Common myeloid progenitor, CD34-positive (primary cell): ENCODE results near the gene PTPDC1.

Experiments used
- CTCF ChIA-PET: fragments of 350-600 bp; sonication (Branson Sonifier 250); formaldehyde crosslinking; loops from one replicate; lab custom pipeline; 2021; ENCODE audit warnings: antibody characterized with exemption; lab: Charles Lee
- POLR2A ChIA-PET: fragments of 350-600 bp; sonication (Branson Sonifier 250); formaldehyde crosslinking; loops from one replicate; lab custom pipeline; 2021; ENCODE audit warnings: antibody characterized with exemption; lab: Charles Lee
- DNase-seq, 3 donors: peaks; one replicate each; pipeline versions ENCODE4 v3.0.0 to v3.0.0-alpha.2; 2013
- H3K27ac ChIP-seq, 2 experiments: 1 replicate in 1 of 2; 2 replicates in 1 of 2; pipeline ENCODE4 v1.7.0; 2013; ENCODE audit warnings: inconsistent platforms in 2 of 2, low read length in 2 of 2, mild to moderate bottlenecking in 2 of 2, low read depth in 1 of 2, moderate library complexity in 1 of 2; ENCODE audit not compliant: severe bottlenecking in 2 of 2, insufficient read depth in 1 of 2, poor library complexity in 1 of 2
- H3K27me3 ChIP-seq, 5 experiments: replicated peaks in 2 of 5; 1 replicate in 3 of 5; 2 replicates in 2 of 5; pipeline versions ENCODE4 v1.6.1 to v1.7.0; 2013; ENCODE audit warnings: low read length in 4 of 5, mild to moderate bottlenecking in 2 of 5, moderate library complexity in 2 of 5, inconsistent platforms in 1 of 5; ENCODE audit not compliant: insufficient read depth in 5 of 5, control insufficient read depth in 4 of 5
- H3K36me3 ChIP-seq, 4 experiments: 1 replicate in 2 of 4; 2 replicates in 2 of 4; pipeline versions ENCODE4 v1.6.1 to v1.7.0; 2013; ENCODE audit warnings: low read length in 3 of 4, control low read depth in 1 of 4, mild to moderate bottlenecking in 1 of 4; ENCODE audit not compliant: control insufficient read depth in 4 of 4, insufficient read depth in 4 of 4
- H3K4me1 ChIP-seq, 4 experiments: 1 replicate in 3 of 4; 2 replicates in 1 of 4; pipeline versions ENCODE4 v1.6.1 to v1.7.1; 2013; ENCODE audit warnings: low read length in 3 of 4, mild to moderate bottlenecking in 3 of 4, control low read depth in 1 of 4, inconsistent platforms in 1 of 4, moderate library complexity in 1 of 4; ENCODE audit not compliant: control insufficient read depth in 4 of 4, insufficient read depth in 4 of 4; ENCODE audit errors: control extremely low read depth in 1 of 4
- H3K4me3 ChIP-seq, 7 experiments: 1 replicate in 4 of 7; 2 replicates in 3 of 7; pipeline versions ENCODE4 v1.5.1 to v1.7.0; 2013; ENCODE audit warnings: mild to moderate bottlenecking in 7 of 7, low read length in 6 of 7, moderate library complexity in 6 of 7, inconsistent platforms in 2 of 7, low read depth in 2 of 7, control low read depth in 1 of 7; ENCODE audit not compliant: insufficient read depth in 4 of 7, control insufficient read depth in 1 of 7; ENCODE audit errors: extremely low read depth in 1 of 7
- H3K9me3 ChIP-seq, 5 experiments: 1 replicate in 4 of 5; 2 replicates in 1 of 5; pipeline versions ENCODE4 v1.6.1 to v1.7.1; 2013; ENCODE audit warnings: low read length in 4 of 5, mild to moderate bottlenecking in 2 of 5, inconsistent platforms in 1 of 5, low read depth in 1 of 5, moderate library complexity in 1 of 5; ENCODE audit not compliant: control insufficient read depth in 4 of 5, insufficient read depth in 2 of 5; ENCODE audit errors: control extremely low read depth in 1 of 5
- WGBS: methylation state at CpG from one replicate; pipeline ENCODE4 v1.1.5; 2013; ENCODE audit not compliant: insufficient coverage; 5-methylcytosine and 5-hydroxymethylcytosine counted together

The PTPDC1 gene

DNA sequence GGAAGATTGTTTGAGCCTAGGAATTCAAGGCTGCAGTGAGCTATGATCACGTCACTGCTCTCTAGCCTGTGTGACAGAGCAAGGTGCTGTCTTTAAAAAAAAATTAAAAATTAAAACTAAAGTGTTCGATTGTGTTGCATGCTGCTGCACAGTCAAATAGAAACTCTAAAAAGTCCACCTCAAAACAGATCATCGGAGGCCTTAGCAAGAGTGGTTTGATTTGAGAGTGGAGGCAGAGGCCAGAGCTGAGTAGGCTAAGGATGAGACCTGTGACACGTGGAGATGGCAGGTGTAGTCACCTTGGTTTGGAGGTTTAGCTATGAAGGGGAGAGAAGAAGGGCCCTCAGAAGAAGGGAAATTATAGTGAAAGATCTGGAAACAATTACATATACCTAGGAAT is 2.8 kb upstream of the PTPDC1 start:
- WGBS, result 100% methylated on average over 3 of the region's 4 CpGs
- DNase-seq, result no peak
- Histone ChIP-seq H3K4me1 (no peaks in the 10 kb centered on the region), H3K27me3 (no peaks in the 10 kb centered on the region), H3K4me3 (no peak overlapping the region), H3K36me3 (peaks cover 0 to 3% (median 0%) of the 10 kb centered on the region in 4 experiments), H3K9me3 (no peaks in the 10 kb centered on the region), H3K27ac (no peak overlapping the region)
- CTCF ChIA-PET, result interaction anchor here (1.6 kb wide), 1 partner anchor 132 kb away, joined by 6 read pairs; no protein-coding TSS in a partner anchor
- POLR2A ChIA-PET, result no interaction called here

- DNase-seq, result no peak
- H3K36me3 ChIP-seq, result peaks cover 0 to 3% (median 0%) of the 10 kb centered on the region in 4 experiments
- H3K4me1 ChIP-seq, result no peaks in the 10 kb centered on the region
- ChIA-PET CTCF (interaction anchor here (1.3 to 1.6 kb wide), 2 partner anchors 75 to 131 kb away, joined by 3 to 6 read pairs; no protein-coding TSS in a partner anchor), POLR2A (no interaction called here)
- no peaks in the 10 kb centered on the region for H3K9me3 ChIP-seq
- H3K27ac ChIP-seq, result no peak overlapping the region
- no peaks in the 10 kb centered on the region for H3K27me3 ChIP-seq
- WGBS, result 97% methylated on average over 5 of the region's 8 CpGs
- H3K4me3 ChIP-seq, result no peak overlapping the region
Measured at GRCh38 chr9:94081864-94082463, 2.3 kb upstream of the PTPDC1 start.

- ChIA-PET POLR2A (no interaction called here), CTCF (interaction anchor here (1.1 to 1.6 kb wide), 3 partner anchors 16 to 131 kb away, joined by 3 to 6 read pairs (median 4); no protein-coding TSS in a partner anchor)
- no peak for DNase-seq
- Histone ChIP-seq H3K9me3 (no peaks in the 10 kb centered on the region), H3K36me3 (peaks cover 0 to 3% (median 0%) of the 10 kb centered on the region in 4 experiments), H3K27me3 (no peaks in the 10 kb centered on the region), H3K4me3 (no peak overlapping the region), H3K4me1 (no peaks in the 10 kb centered on the region), H3K27ac (no peak overlapping the region)
- WGBS, result 91% methylated on average over 2 of the region's 3 CpGs
Measured at GRCh38 chr9:94082553-94082952, 1.7 kb upstream of the PTPDC1 start.

DNA sequence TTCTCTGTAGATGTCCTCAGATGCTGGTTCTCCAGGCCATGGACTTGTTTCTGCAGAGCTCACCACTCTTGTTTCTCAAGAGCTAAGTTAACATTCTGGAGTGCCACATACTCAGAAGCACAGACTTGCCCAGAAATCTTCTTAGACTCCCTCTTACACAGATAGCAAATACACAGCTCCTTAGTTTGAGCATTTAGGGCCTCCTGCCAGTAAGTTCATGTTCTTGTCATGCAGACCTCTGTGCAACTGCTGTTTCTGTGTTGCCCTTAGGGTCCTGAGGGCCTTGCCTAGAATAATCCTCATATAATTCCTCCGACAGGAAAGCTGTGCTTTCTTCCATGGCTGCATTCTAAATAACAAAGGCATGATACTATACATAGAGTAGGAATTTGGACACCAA is 1.3 kb upstream of the PTPDC1 start:
- DNase-seq, result no peak
- Histone ChIP-seq H3K9me3 (no peaks in the 10 kb centered on the region), H3K27ac (no peak overlapping the region), H3K4me1 (no peaks in the 10 kb centered on the region), H3K27me3 (no peaks in the 10 kb centered on the region), H3K4me3 (no peak overlapping the region), H3K36me3 (peaks cover 0 to 3% (median 0%) of the 10 kb centered on the region in 4 experiments)
- no CpG with 5 or more reads among the region's 1 CpG for WGBS
- ChIA-PET POLR2A (no interaction called here), CTCF (interaction anchor here (1.1 to 1.3 kb wide), 2 partner anchors 17 to 74 kb away, joined by 3 to 4 read pairs; no protein-coding TSS in a partner anchor)

- H3K4me3 ChIP-seq, result no peak overlapping the region
- H3K9me3 ChIP-seq, result no peaks in the 10 kb centered on the region
- H3K27ac ChIP-seq, result peak overlapping the region in 1 of 2 experiments; percentile 28
- no peaks in the 10 kb centered on the region for H3K27me3 ChIP-seq
- H3K4me1 ChIP-seq, result no peaks in the 10 kb centered on the region
- 100% methylated on average over 1 of the region's 6 CpGs for WGBS
- POLR2A ChIA-PET, result no interaction called here
- peak in 2 of 3 donors; percentile 17 to 57 for DNase-seq
- CTCF ChIA-PET, result interaction anchor here (1.1 kb wide), 1 partner anchor 17 kb away, joined by 4 read pairs; no protein-coding TSS in a partner anchor
- H3K36me3 ChIP-seq, result peaks cover 0 to 3% (median 0%) of the 10 kb centered on the region in 4 experiments
Measured at GRCh38 chr9:94083384-94083783, 880 bp upstream of the PTPDC1 start.

DNA sequence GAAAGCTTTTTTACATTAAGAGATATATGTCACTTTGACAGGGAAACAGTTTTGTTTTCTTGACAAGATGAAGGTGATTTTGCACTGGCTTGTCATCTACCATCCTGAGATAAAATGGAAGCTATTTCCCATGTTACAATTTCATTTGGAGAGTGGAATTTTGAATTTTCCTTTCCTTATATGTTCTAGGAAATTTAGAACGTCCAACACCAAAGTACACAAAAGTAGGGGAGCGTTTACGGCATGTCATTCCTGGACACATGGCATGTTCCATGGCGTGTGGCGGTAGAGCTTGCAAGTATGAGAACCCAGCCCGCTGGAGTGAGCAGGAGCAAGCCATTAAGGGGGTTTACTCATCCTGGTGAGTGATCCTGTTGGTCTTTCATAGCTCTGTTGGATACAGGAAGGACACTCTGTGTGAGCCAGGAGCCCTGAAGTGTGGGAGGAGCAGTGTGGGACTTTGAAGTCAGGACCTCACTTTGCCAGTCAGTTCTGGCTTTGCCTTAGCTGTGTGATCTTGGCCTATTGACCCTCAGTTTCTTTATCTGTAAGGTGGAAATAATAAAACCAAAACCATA is 887 bp downstream of the PTPDC1 start:
- POLR2A ChIA-PET, result no interaction called here
- H3K27ac ChIP-seq, result no peak overlapping the region
- H3K4me1 ChIP-seq, result no peaks in the 10 kb centered on the region
- H3K36me3 ChIP-seq, result peaks cover 0 to 3% (median 0%) of the 10 kb centered on the region in 4 experiments
- 95% methylated on average over 5 of the region's 6 CpGs for WGBS
- H3K27me3 ChIP-seq, result no peaks in the 10 kb centered on the region
- CTCF ChIA-PET, result interaction anchor here (1.5 to 1.6 kb wide), 2 partner anchors 11 to 19 kb away, joined by 4 read pairs; no protein-coding TSS in a partner anchor
- no peak for DNase-seq
- H3K9me3 ChIP-seq, result no peaks in the 10 kb centered on the region
- H3K4me3 ChIP-seq, result no peak overlapping the region
